ENCODE measurements around the gene CEP112.
"Not testable (repeated sequence)": the region's sequence is repeated elsewhere in the genome, so short reads cannot be mapped to it uniquely, and the experiment has no call there.

Gene CEP112

GRCh38 chr17:65711671-65712276 is 480.2 kb downstream of the CEP112 start:
- DNase-seq: no peak

DNA sequence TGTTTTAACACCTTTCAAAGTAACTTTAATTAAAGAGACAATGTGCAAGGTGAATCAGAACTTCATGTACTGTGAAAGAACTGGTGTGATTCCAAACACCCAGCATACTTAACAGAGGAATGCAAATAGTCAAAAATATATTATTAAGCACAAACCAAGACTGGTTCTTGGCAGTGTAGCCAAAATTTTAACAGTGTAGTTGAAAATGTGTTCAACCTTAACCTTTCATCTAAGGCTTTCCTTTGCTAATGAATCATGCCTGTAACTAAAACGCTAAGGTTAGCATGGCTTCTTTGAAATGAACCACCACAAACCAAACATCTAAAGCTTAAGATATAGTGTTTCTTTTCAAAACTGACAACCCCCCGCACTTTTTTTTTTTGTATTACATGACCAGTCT is 484.2 kb downstream of the CEP112 start:
- no peak for DNase-seq

- no peak for DNase-seq
Measured at GRCh38 chr17:65704731-65705130, 487.2 kb downstream of the CEP112 start.

DNA sequence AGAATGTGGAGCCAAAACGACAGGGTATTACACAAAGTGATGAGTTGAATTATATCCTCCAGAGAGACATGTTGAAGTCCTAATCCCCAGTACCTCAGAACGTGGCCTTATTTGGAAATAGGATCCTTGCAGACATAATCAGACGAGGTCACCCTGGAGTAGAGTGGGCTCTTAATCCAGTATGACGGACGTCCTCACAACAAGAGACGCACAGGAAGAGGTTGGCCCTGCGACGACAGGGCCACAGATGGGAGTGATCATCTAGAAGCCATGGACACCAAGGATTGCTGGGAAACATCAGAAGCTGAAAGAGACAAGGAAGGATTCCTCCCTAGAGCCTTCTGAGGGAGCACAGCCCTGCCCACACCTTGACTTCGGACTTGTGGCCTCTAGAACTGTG is 488.0 kb downstream of the CEP112 start:
- no peak for DNase-seq

DNA sequence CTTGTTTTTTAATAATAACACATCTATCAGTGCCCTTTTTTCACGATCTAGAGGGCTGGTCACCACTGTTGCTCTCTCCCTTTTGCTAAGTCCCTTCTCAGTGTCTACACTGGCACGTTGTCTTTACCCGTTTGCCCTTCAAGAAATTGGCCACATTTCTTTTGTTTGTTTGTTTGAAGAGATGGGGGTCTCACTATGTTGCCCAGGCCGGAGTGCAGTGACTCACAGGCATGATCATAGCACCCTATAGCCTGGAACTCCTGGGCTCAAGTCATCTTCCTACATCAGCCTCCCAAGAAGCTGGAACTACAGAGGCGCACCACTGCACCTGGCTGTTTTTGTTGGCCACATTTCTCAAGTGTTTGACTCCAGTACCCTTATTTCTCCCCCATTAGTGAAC is 492.5 kb downstream of the CEP112 start:
- no peak for DNase-seq

DNA sequence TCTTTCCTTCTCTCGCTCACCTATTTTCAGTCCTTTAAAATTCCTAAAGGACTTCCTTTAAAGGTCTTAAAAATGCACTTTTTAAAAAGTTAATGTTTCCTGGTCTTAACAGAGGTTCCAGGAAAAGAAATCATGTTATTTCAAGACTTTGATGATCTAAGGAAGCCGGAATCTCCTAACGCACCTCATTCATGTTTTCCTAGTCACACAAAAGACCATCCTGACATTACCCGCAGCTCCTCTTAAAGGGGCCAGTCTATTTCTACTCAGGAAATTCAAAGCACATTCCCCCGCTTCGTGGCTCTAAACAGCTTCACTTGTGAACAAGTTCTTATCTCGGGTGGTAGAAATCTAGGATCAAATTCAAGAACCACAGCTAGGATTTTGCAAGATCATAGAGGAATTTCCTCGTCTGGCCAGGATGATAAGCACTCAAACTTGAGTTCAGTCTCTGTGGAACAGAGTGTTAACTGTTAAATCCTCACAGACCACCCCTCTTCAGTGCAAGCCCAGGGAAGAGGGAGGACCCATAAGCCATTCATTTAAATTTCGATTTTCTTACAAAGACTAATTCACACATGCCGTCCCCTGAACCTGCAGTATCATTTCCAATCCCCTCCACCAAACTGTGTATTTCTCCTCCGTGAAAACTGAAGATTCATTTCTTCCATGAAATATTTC is 493.4 kb downstream of the CEP112 start:
- DNase-seq: no peak

- no peak for DNase-seq
Measured at GRCh38 chr17:65697661-65698060, 494.3 kb downstream of the CEP112 start.

DNA sequence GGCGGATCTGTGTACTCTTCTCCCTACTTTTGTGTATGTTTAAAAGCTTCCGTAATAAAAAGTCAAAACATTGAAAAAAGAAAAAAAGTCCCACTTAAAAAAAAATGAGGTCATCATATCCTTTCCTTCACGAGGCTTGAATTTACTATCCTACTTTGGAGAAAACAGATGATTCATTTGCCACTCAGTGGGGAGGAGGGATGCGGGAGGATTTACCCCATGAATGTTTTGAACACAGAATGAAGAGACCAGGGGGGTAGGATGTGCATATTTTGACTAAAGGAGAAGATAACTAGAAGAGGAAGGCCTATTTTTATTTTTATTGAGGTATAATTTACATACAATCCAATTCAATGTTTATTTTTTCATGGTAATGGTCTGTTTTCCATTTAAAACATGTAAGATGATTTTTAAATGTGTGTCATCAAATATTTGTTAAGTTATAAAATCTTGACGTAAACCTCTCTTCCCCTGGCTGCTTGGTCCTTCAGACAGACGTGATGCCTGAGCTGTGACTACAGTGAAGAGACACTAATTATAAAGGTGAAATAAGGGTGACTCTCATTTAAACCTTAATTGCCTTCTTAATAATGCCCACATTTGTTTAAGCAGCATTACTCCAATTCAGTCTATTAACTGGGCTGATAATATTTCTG is 495.1 kb downstream of the CEP112 start:
- no peak for DNase-seq

DNA sequence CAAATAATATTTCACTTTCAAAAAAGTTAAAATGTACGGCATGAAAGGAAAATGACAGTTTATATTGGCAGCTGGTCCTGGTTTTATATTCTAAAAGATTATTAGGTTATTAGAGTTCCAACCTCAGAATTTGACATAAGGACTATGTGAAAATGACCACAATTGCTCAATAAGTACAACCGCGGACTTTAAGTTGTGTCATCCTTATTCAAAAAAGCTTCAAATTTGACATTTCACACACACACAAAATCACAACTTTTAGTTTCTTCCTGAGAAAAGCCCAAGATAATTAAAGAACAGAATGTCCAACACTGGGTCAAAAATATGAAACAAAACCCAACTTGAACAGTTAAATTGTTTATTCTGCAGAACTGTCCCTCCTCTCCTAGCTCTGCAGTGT is 497.3 kb downstream of the CEP112 start:
- DNase-seq: no peak

GRCh38 chr17:65690626-65691310 is 501.2 kb downstream of the CEP112 start:
- DNase-seq: no peak

DNA sequence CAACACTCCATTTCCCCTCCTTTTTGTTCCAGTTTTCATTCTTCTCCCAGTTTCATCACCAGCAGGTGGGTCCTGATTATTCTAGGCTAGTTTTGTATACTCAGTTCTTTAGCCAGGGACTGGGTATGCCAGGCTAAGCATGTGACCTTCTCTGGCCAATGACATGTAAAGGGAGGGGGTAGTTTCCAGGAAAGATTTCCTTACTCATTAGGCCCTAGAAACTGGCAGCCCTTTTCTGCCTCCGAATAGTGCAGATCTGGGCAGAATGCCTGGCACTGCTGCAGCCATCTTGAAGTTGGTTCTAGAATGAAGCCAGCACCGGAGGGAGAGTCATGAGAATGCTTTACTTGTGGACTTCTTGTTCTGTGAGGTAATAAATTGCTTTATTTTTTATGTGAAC is 503.6 kb downstream of the CEP112 start:
- no peak for DNase-seq

GRCh38 chr17:65685110-65685509 is 506.8 kb downstream of the CEP112 start:
- DNase-seq: no peak

GRCh38 chr17:65684631-65685030 is 507.3 kb downstream of the CEP112 start:
- no peak for DNase-seq

DNA sequence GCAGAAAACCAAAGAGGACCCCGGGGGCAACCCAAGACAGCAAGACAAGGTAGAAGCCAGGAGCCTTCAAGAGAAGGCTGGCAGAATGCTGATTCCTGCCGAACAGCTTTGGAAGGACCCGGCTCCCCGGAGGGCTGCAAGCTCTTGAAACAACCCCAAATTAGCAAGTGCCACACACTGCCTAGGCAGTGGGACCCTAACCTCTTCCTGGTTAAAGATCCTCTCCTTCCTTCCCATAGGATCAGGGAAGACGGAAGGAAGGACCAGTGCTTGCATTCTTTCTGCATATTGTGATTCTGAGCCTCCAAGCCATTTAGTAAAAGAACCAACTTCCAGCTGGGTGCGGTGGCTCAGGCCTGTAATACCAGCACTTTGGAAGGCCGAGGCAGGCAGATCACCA is 508.5 kb downstream of the CEP112 start:
- no peak for DNase-seq

DNA sequence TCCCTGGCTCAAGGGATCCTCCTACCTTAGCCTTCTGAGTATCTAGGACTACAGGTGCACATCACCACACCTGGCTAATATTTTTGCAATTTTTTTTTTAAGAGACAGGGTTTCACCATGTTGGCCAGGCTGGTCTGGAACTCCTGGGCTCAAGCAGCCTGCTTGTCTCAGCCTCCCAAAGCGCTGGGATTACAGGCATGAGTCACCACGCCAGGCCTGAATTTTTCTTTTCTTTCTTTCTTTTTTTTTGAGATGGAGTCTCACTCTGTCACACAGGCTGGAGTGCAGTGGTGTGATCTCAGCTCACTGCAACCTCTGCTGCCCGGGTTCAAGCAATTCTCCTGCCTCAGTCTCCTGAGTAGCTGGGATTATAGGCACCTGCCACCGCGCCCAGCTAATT is 510.2 kb downstream of the CEP112 start:
- not testable (repeated sequence) for DNase-seq

DNA sequence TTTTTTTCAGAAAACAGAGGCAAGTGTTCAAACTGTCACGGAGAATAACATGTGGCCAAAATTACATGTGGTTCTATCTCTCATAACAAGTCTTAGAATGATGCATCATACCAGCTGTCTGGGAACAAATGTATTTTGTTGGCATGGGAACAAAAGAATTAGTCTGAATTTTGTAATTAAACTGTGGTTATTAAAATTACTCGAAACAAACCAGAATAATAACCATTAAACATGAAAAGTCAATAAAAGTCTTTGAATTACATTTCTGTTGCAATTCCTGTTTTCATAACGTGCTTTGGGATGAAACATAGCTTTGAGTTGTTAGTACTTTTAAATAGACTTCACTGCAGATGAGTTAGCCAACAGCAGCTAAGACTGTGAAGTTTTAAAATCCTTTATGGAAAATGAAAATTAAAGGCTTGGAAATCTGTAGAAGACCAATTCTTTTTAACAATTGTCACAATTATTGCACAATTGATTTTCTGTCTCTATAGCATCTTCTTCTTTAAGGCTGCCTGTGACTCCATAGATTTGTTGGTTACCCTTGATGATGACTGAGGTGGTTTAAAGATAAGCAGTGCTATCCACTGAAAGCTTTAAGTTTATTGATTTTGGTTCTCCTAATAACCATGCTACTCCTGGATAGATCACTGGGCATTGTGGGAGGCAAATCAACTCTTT is 512.6 kb downstream of the CEP112 start:
- no peak for DNase-seq

DNA sequence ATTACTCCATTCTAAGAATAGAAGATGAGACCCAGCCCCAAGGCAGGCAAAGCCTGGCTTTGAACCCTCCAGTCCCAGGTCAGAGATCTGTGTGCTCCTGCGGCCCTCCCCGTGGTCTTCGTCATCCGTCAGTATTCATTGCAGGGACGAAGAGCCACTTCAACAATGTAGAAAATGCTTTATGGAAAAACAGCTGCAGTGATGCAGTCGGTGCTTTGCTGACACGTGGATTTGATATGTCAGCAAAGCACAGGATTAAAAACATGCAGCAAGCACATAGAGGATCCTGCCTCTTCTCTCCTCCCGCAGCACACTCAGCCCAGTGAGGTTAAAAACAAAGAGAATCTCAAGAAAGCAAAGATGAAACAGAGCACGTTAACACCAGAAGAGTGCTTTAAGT is 513.4 kb downstream of the CEP112 start:
- DNase-seq: no peak

DNA sequence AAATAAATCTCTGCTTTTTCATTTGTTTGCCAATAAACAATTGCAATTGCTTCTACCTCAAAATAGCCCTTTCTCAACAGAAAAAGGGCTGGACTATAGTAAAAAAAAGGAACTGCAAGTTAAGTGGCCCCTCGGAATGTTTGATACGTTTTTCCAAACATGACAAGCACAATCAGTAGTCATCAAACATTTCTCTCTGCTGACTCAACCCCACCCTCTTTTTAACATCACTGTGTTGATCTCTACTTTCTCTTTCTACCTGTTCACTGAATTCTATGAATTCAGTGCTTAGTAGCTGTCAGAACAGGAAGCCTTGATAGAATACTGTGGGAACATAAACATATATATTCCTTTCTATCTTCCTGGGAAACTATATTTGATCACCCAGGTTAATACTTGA is 514.0 kb downstream of the CEP112 start:
- DNase-seq: no peak

- DNase-seq: no peak
Measured at GRCh38 chr17:65674246-65675045, 517.5 kb downstream of the CEP112 start.

- DNase-seq: no peak
Measured at GRCh38 chr17:65670667-65671371, 521.1 kb downstream of the CEP112 start.

- no peak for DNase-seq
Measured at GRCh38 chr17:65668211-65668610, 523.7 kb downstream of the CEP112 start.

DNA sequence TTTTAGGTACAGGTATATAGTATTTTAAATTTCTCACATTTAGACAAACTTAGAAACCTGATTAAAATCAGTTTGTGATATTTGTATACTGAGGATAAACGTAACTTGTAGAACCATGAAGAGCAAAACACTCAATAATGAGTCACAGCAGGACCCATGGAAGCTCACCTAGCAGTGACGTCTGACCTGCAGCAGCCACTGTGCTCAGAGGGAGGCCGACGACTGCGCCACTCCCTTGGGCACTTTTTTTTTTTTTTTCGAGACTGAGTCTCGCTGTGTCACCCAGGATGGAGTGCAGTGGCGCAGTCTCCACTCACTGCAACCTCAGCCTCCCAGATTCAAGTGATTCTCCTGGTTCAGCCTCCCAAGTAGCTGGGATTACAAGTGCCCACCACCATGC is 524.3 kb downstream of the CEP112 start:
- no peak for DNase-seq
